GM21390 (cell line): Measurements from ENCODE around the gene EFTUD2.

ENCODE experiments used
- ATAC-seq: cut with Tn5 transposase; IDR thresholded peaks from one replicate; pipeline ENCODE4 v1.9.1; 2021; ENCODE audit not compliant: unreplicated experiment

The EFTUD2 gene

GRCh38 chr17:44889003-44889402, 10.2 kb downstream of the EFTUD2 start:
- ATAC-seq, result no peak

- ATAC-seq, result no peak
Measured at GRCh38 chr17:44887971-44888954, 11.0 kb downstream of the EFTUD2 start.

- ATAC-seq, result no peak
Measured at GRCh38 chr17:44887016-44887415, 12.2 kb downstream of the EFTUD2 start.

- no peak for ATAC-seq
Measured at GRCh38 chr17:44884941-44885340, 14.3 kb downstream of the EFTUD2 start.

- no peak for ATAC-seq
Measured at GRCh38 chr17:44881145-44881544, 18.1 kb downstream of the EFTUD2 start.

- ATAC-seq, result no peak
Measured at GRCh38 chr17:44880062-44880461, 19.2 kb downstream of the EFTUD2 start.

- ATAC-seq, result no peak
Measured at GRCh38 chr17:44879376-44879775, 19.9 kb downstream of the EFTUD2 start.

GRCh38 chr17:44878627-44879221, 20.5 kb downstream of the EFTUD2 start:
- no peak for ATAC-seq

GRCh38 chr17:44877121-44877520, 22.1 kb downstream of the EFTUD2 start:
- ATAC-seq, result no peak

- ATAC-seq, result no peak
Measured at GRCh38 chr17:44875761-44876160, 23.5 kb downstream of the EFTUD2 start.

- ATAC-seq, result no peak
Measured at GRCh38 chr17:44872131-44872768, 27.0 kb downstream of the EFTUD2 start.

- no peak for ATAC-seq
Measured at GRCh38 chr17:44871556-44871955, 27.7 kb downstream of the EFTUD2 start.

- ATAC-seq, result no peak
Measured at GRCh38 chr17:44867841-44868240, 31.4 kb downstream of the EFTUD2 start.

- no peak for ATAC-seq
Measured at GRCh38 chr17:44865931-44866330, 33.3 kb downstream of the EFTUD2 start.

GRCh38 chr17:44865231-44865660, 34.0 kb downstream of the EFTUD2 start:
- ATAC-seq, result no peak

- ATAC-seq, result no peak
Measured at GRCh38 chr17:44864831-44865230, 34.4 kb downstream of the EFTUD2 start.

GRCh38 chr17:44863061-44863918, 36.0 kb downstream of the EFTUD2 start:
- ATAC-seq, result no peak

GRCh38 chr17:44862278-44862914, 36.8 kb downstream of the EFTUD2 start:
- ATAC-seq, result no peak

- ATAC-seq, result no peak
Measured at GRCh38 chr17:44859701-44860100, 39.5 kb downstream of the EFTUD2 start.

- ATAC-seq, result no peak
Measured at GRCh38 chr17:44854192-44854591, 45.1 kb downstream of the EFTUD2 start.
